NCI-H1694 (cell line): Measurements from ENCODE around the gene UBE2U.

ENCODE experiments used
- DNase-seq: peaks from one replicate; lab custom pipeline; 2025; lab: John Stamatoyannopoulos, UW

Gene UBE2U

GRCh38 chr1:64295136-64295535 lies 91.7 kb downstream of the UBE2U start:
- DNase-seq = no peak

GRCh38 chr1:64295561-64295960 lies 92.1 kb downstream of the UBE2U start:
- no peak for DNase-seq

GRCh38 chr1:64296459-64296858 lies 93.0 kb downstream of the UBE2U start:
- no peak for DNase-seq

- no peak for DNase-seq
Observed at GRCh38 chr1:64302194-64302593, 98.8 kb downstream of the UBE2U start.

DNA sequence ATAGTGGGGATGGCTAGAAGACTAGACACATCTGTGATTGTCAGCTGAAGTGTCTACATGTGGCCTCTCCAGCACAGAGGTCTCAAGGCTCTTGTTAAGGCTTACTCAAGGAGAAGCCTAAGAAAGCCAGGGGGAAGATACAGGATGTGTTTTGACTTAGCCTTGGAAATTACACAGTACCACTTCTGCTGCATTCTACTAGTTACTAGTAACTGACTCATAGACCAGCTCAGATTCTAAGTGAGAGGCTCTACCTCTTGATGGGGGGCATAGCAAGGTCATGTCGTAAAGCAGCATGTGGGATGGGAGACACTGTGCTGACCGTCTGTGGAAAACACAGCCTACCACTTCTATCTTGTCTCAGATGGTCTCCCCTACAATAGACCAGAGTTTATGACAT lies 99.5 kb downstream of the UBE2U start:
- DNase-seq = no peak

DNA sequence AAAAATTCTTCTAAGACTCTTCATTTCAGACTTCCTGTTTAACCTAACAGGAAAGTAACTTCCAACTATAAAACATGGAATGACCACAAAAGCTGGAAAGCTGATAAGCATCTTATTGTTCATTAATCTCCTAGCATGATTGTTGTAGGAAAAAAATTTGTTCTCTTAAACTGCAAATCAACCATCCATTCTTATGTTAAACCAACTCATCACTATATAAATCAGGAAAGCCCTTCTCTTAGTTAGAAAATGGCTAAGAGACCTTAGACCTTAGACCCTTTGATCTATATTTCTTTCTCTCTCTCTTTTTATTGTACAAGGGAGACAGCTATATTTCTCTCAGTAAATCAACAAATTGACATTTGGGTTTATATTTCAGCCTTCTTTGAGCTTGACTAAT lies 101.4 kb downstream of the UBE2U start:
- DNase-seq = no peak

GRCh38 chr1:64308866-64309265 lies 105.4 kb downstream of the UBE2U start:
- DNase-seq = no peak

GRCh38 chr1:64309431-64309831 lies 106.0 kb downstream of the UBE2U start:
- DNase-seq = no peak

- DNase-seq = no peak
Observed at GRCh38 chr1:64310760-64311159, 107.3 kb downstream of the UBE2U start.

- no peak for DNase-seq
Observed at GRCh38 chr1:64312431-64312830, 109.0 kb downstream of the UBE2U start.

DNA sequence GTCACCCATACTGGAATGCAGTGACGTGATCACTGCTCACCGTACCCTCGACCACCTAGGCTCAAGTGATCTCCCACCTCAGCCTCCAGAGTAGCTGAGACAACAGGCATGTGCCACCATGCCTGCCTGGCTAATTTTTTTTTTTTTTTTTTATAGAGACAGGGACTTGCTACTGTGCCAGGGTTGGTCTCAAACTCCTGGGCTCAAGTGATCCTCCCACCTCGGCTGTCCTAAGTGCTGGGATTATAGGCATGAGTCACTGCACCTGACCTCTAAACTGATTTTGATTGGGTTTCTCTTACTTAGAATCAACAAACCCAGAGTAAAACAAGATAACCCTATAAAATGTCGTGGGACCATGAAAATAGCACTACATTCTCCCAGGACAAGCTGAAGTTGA lies 112.0 kb downstream of the UBE2U start:
- no peak for DNase-seq
